ENCODE measurements around the gene PODXL. TPM values are rescaled to one million over a fixed set of nuclear protein-coding genes. Genes with fewer than 3 reads are reported as not detected.

The PODXL gene
- total RNA-seq, result 167 and 193 TPM in 2 replicates

GRCh38 chr7:131556053-131556908, at the start of gene PODXL:
TSS of gene PODXL (minus strand) at chr7:131556628. CDS start at chr7:131556359, 269 bp downstream.

Other genes with a start within 250 kb of the PODXL start
- gene MKLN1, start 228.8 kb downstream of the PODXL start, total RNA-seq, result 32.3 and 33.2 TPM in 2 replicates